Measurements from ENCODE around the gene OSCP1.

DNA sequence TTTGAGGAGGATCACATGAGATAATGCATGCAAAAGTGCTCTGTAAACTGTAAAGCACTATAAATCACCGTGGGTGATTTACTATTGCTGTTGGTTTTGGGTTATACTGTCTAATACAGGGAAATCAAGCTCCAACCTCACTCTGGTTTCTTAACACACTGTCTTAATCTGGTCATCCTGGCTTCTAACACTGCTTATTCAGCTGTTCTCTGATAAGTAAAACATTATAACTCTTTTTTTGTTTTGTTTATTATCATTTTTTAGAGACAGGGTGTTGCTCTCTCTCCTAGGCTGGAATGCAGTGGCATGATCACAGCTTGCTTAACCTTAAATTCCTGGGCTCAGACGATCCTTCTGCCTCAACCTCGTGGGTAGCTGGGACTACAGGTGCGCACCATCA lies 30.7 kb downstream of the OSCP1 start:
- TF ChIP-seq EZH2 (IDR thresholded peaks at IDR 0.05; ENCODE audit: insufficient read depth, poor library complexity, severe bottlenecking) (no peak), EZH2phosphoT487 (IDR thresholded peaks at IDR 0.05; ENCODE audit: insufficient read depth, low read depth) (no peak)
